WTC11 (cell line): ENCODE measurements around the gene NFS1. TPM values are rescaled to one million over a fixed set of nuclear protein-coding genes. Genes with fewer than 3 reads are reported as not detected.

Source experiments
- ATAC-seq: fragments of 200-7000 bp; cut with Tn5 transposase; 2 replicates; pipeline ENCODE4 v1.10.0; 2021; ENCODE audit warnings: mild to moderate bottlenecking, moderate library complexity
- CTCF ChIA-PET: fragments of 300-600 bp; sonication (Branson Sonifier 250); formaldehyde crosslinking; loops from one replicate; lab custom pipeline; 2021; ENCODE audit warnings: antibody characterized with exemption; lab: Charles Lee
- POLR2A ChIA-PET: fragments of 350-600 bp; sonication (Branson Sonifier 250); formaldehyde crosslinking; loops from one replicate; lab custom pipeline; 2021; ENCODE audit warnings: antibody characterized with exemption; lab: Charles Lee
- DNase-seq: peaks from one replicate; pipeline ENCODE4 v3.0.0; 2021; ENCODE audit warnings: low spot score
- H3K27ac Mint-ChIP-seq: 2 replicates; pipeline ENCODE4 v1.8.0; 2021; ENCODE audit warnings: mixed read lengths
- H3K27me3 Mint-ChIP-seq: 2 replicates; pipeline ENCODE4 v1.8.0; 2021; ENCODE audit warnings: low read depth, mild to moderate bottlenecking, moderate library complexity, mixed read lengths
- H3K36me3 Mint-ChIP-seq: 2 replicates; pipeline ENCODE4 v1.8.0; 2021; ENCODE audit warnings: mixed read lengths
- H3K4me1 Mint-ChIP-seq: 2 replicates; pipeline ENCODE4 v1.8.0; 2022; ENCODE audit warnings: mixed read lengths
- H3K4me3 Mint-ChIP-seq: 2 replicates; pipeline ENCODE4 v1.8.0; 2021; ENCODE audit warnings: mild to moderate bottlenecking, moderate library complexity, mixed read lengths
- H3K9me3 Mint-ChIP-seq: 2 replicates; pipeline ENCODE4 v1.8.0; 2021; ENCODE audit warnings: mixed read lengths
- ATF1 ChIP-seq: sonication (generic); formaldehyde crosslinking; IDR thresholded peaks from 2 replicates; pipeline ENCODE4 v1.8.1; 2023; ENCODE audit warnings: mild to moderate bottlenecking, moderate library complexity, missing genetic modification reagents
- CDX4 ChIP-seq: fragments of 250-450 bp; sonication (Bioruptor Pico); IDR thresholded peaks from 2 replicates; pipeline ENCODE4 v1.9.0; 2021; ENCODE audit warnings: moderate library complexity, mild to moderate bottlenecking, inconsistent platforms, borderline replicate concordance
- CTCF ChIP-seq: fragments of 200-600 bp; IDR thresholded peaks from 2 replicates; pipeline ENCODE4 v1.8.0; 2022; ENCODE audit warnings: antibody characterized with exemption
- FOXJ3 ChIP-seq: sonication (generic); formaldehyde crosslinking; IDR thresholded peaks from 2 replicates; pipeline ENCODE4 v1.9.0; 2021; ENCODE audit warnings: missing genetic modification reagents, mild to moderate bottlenecking, borderline replicate concordance
- FOXP4 ChIP-seq: sonication (generic); formaldehyde crosslinking; IDR thresholded peaks from 2 replicates; pipeline ENCODE4 v1.8.0; 2022; ENCODE audit warnings: mild to moderate bottlenecking, missing genetic modification reagents
- KAT7 ChIP-seq: sonication (generic); formaldehyde crosslinking; IDR thresholded peaks from 2 replicates; pipeline ENCODE4 v1.8.1; 2023; ENCODE audit warnings: missing genetic modification reagents, mild to moderate bottlenecking, borderline replicate concordance
- RELA ChIP-seq: sonication (generic); formaldehyde crosslinking; IDR thresholded peaks from 2 replicates; pipeline ENCODE4 v1.8.1; 2022; ENCODE audit warnings: missing genetic modification reagents, mild to moderate bottlenecking, borderline replicate concordance
- RORB ChIP-seq: fragments of 250-450 bp; sonication (Bioruptor Pico); IDR thresholded peaks from 2 replicates; pipeline ENCODE4 v1.9.0; 2021; ENCODE audit warnings: mild to moderate bottlenecking
- TEAD1 ChIP-seq: sonication (generic); formaldehyde crosslinking; IDR thresholded peaks from 2 replicates; pipeline ENCODE4 v1.8.0; 2022; ENCODE audit warnings: mild to moderate bottlenecking, missing genetic modification reagents
- TEAD4 ChIP-seq: sonication (generic); formaldehyde crosslinking; IDR thresholded peaks from 2 replicates; pipeline ENCODE4 v1.8.0; 2022; ENCODE audit warnings: mild to moderate bottlenecking, missing genetic modification reagents
- ZNF219 ChIP-seq: sonication (generic); formaldehyde crosslinking; IDR thresholded peaks from 2 replicates; pipeline ENCODE4 v1.8.0; 2023; ENCODE audit warnings: missing genetic modification reagents, mild to moderate bottlenecking, borderline replicate concordance
- ZNF232 ChIP-seq: sonication (generic); formaldehyde crosslinking; IDR thresholded peaks from 2 replicates; pipeline ENCODE4 v1.8.0; 2022; ENCODE audit warnings: mild to moderate bottlenecking, missing genetic modification reagents
- ZNF416 ChIP-seq: fragments of 250-450 bp; sonication (Bioruptor Pico); IDR thresholded peaks from 2 replicates; pipeline ENCODE4 v1.9.0; 2021; ENCODE audit warnings: mild to moderate bottlenecking, inconsistent platforms
- ZNF425 ChIP-seq: fragments of 250-450 bp; sonication (Bioruptor Pico); conservative IDR thresholded peaks from 2 replicates; pipeline ENCODE4 v1.9.0; 2021; ENCODE audit warnings: mild to moderate bottlenecking
- ZNF532 ChIP-seq: fragments of 250-450 bp; sonication (Bioruptor Pico); IDR thresholded peaks from 2 replicates; pipeline ENCODE4 v1.9.0; 2021; ENCODE audit warnings: mild to moderate bottlenecking, borderline replicate concordance
- ZNF671 ChIP-seq: fragments of 250-450 bp; sonication (Bioruptor Pico); IDR thresholded peaks from 2 replicates; pipeline ENCODE4 v1.8.0; 2021; ENCODE audit warnings: mild to moderate bottlenecking
- total RNA-seq: library from RNA; stranded (reverse); gene quantifications from 3 replicates; pipeline ENCODE4 v1.2.3, GENCODE V29; 2021
- TF ChIP-seq, protein P1 (sequence below): fragments of 250-450 bp; sonication (Bioruptor Pico); IDR thresholded peaks from 2 replicates; pipeline ENCODE4 v1.8.0; 2021; ENCODE audit warnings: mild to moderate bottlenecking
- TF ChIP-seq, protein P2 (sequence below): sonication (generic); formaldehyde crosslinking; IDR thresholded peaks from 2 replicates; pipeline ENCODE4 v1.8.0; 2023; ENCODE audit warnings: missing genetic modification reagents

Gene NFS1
- total RNA-seq, 1 experiment from 2014 or later = 36.1 TPM

GRCh38 chr20:35704514-35705261 lies 5.5 kb upstream of the NFS1 start (continued):
- TF ChIP-seq, protein P1, sequence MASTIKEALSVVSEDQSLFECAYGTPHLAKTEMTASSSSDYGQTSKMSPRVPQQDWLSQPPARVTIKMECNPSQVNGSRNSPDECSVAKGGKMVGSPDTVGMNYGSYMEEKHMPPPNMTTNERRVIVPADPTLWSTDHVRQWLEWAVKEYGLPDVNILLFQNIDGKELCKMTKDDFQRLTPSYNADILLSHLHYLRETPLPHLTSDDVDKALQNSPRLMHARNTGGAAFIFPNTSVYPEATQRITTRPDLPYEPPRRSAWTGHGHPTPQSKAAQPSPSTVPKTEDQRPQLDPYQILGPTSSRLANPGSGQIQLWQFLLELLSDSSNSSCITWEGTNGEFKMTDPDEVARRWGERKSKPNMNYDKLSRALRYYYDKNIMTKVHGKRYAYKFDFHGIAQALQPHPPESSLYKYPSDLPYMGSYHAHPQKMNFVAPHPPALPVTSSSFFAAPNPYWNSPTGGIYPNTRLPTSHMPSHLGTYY (CRISPR knock-in tag) = no peak
- TF ChIP-seq ATF1 (CRISPR knock-in tag) = no peak
- no peak for TF ChIP-seq TEAD1

GRCh38 chr20:35702824-35703695 lies 3.9 kb upstream of the NFS1 start:
- ChIA-PET POLR2A (interaction anchor here (0.6 to 1.8 kb wide), 2 partner anchors 39 kb away, joined by 3 to 4 read pairs; partner anchors contain the start of genes CPNE1, RBM12 and RBM39), CTCF (no interaction called here)
- ATAC-seq (no peak), DNase-seq (no peak)
- no peaks in the 10 kb centered on the region for H3K9me3 Mint-ChIP-seq
- H3K4me1 Mint-ChIP-seq = peaks cover 12% of the 10 kb centered on the region
- no peak overlapping the region for H3K4me3 Mint-ChIP-seq
- H3K27me3 Mint-ChIP-seq = no peaks in the 10 kb centered on the region
- 0 out of 2 replicates have a peak overlapping the region, but pooled peaks have one; percentile 68 for H3K27ac Mint-ChIP-seq
- H3K36me3 Mint-ChIP-seq = peaks cover 41% of the 10 kb centered on the region
- TF ChIP-seq RORB (CRISPR knock-in tag) (no peak), ZNF416 (no peak), ZNF532 (no peak), ZNF232 (CRISPR knock-in tag) (no peak), ZNF219 (CRISPR knock-in tag) (no peak), ZNF425 (CRISPR knock-in tag) (peak; percentile 36; the same call in 1 of the 2 replicates), FOXP4 (CRISPR knock-in tag) (no peak), TEAD4 (no peak), TEAD1 (no peak), KAT7 (no peak), CTCF (no peak), CDX4 (CRISPR knock-in tag) (no peak), ZNF671 (CRISPR knock-in tag) (peak; percentile 60; the same call in 1 of the 2 replicates), RELA (CRISPR knock-in tag) (no peak), FOXJ3 (CRISPR knock-in tag) (no peak)
- TF ChIP-seq, protein P2, sequence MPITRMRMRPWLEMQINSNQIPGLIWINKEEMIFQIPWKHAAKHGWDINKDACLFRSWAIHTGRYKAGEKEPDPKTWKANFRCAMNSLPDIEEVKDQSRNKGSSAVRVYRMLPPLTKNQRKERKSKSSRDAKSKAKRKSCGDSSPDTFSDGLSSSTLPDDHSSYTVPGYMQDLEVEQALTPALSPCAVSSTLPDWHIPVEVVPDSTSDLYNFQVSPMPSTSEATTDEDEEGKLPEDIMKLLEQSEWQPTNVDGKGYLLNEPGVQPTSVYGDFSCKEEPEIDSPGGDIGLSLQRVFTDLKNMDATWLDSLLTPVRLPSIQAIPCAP (CRISPR knock-in tag) = no peak
